HEK293 (cell line): Measurements from ENCODE around the gene STX5.

ENCODE experiments used
- CTCF ChIA-PET: fragments of 350-600 bp; formaldehyde crosslinking; extraction: SDS; loops from one replicate; lab custom pipeline; 2021; ENCODE audit warnings: antibody characterized with exemption; lab: Yijun Ruan, JAX
- POLR2A ChIA-PET: fragments of 300-600 bp; formaldehyde crosslinking; extraction: SDS; loops from one replicate; lab custom pipeline; 2020; ENCODE audit warnings: antibody characterized with exemption, inconsistent platforms; lab: Yijun Ruan, JAX
- H3K27ac ChIP-seq: fragments of 200-500 bp; sonication (Bioruptor generic); 2 replicates; pipeline ENCODE4 v1.5.1; 2014; ENCODE audit warnings: low read depth, low read length, control low read depth, inconsistent platforms; ENCODE audit errors: extremely low read depth
- H3K36me3 ChIP-seq, 2 experiments: fragments of 200-500 bp in 1 of 2; sonication (Bioruptor generic) in 1 of 2; 1 replicate in 1 of 2; 2 replicates in 1 of 2; pipeline ENCODE4 v1.5.1; 2014 to 2017; ENCODE audit warnings: inconsistent platforms in 2 of 2, low read length in 2 of 2; ENCODE audit not compliant: control insufficient read depth in 2 of 2, insufficient read depth in 1 of 2
- H3K4me1 ChIP-seq: fragments of 200-500 bp; sonication (Bioruptor generic); 2 replicates; pipeline ENCODE4 v1.5.1; 2014; ENCODE audit warnings: mild to moderate bottlenecking, low read length, inconsistent platforms; ENCODE audit not compliant: control insufficient read depth, insufficient read depth
- H3K4me3 ChIP-seq: 2 replicates; pipeline ENCODE4 v1.5.1; 2011; ENCODE audit warnings: low read depth, mild to moderate bottlenecking, control low read depth, low read length, moderate library complexity
- H3K9me3 ChIP-seq: fragments of 200-500 bp; sonication (Bioruptor generic); 2 replicates; pipeline ENCODE4 v1.5.1; 2014; ENCODE audit warnings: low read depth, low read length, inconsistent platforms; ENCODE audit not compliant: control insufficient read depth, insufficient read depth
- HIC1 ChIP-seq: fragments of 450-650 bp; formaldehyde crosslinking; IDR thresholded peaks from 2 replicates; pipeline ENCODE4 v1.5.1; 2016; ENCODE audit warnings: missing biosample characterization, missing genetic modification characterization
- KLF10 ChIP-seq: fragments of 450-650 bp; IDR thresholded peaks from 2 replicates; pipeline ENCODE4 v1.5.1; 2018; ENCODE audit warnings: missing biosample characterization, mild to moderate bottlenecking, missing genetic modification characterization
- MZF1 ChIP-seq: fragments of 450-650 bp; formaldehyde crosslinking; IDR thresholded peaks from 2 replicates; pipeline ENCODE4 v1.5.1; 2017; ENCODE audit warnings: missing biosample characterization, missing genetic modification characterization, borderline replicate concordance
- YY2 ChIP-seq: fragments of 450-650 bp; formaldehyde crosslinking; IDR thresholded peaks from 2 replicates; pipeline ENCODE4 v1.5.1; 2016; ENCODE audit warnings: missing biosample characterization, missing genetic modification characterization
- ZBTB11 ChIP-seq: fragments of 450-650 bp; formaldehyde crosslinking; conservative IDR thresholded peaks from 2 replicates; pipeline ENCODE4 v1.5.1; 2016; ENCODE audit warnings: low read depth, missing biosample characterization, missing genetic modification characterization
- ZBTB26 ChIP-seq: fragments of 450-650 bp; formaldehyde crosslinking; optimal IDR thresholded peaks from 2 replicates; pipeline ENCODE3; 2016; ENCODE audit warnings: missing biosample characterization, mild to moderate bottlenecking, missing genetic modification characterization
- ZFP3 ChIP-seq: fragments of 450-650 bp; formaldehyde crosslinking; IDR thresholded peaks from 2 replicates; pipeline ENCODE4 v1.5.1; 2016; ENCODE audit warnings: low read depth, missing biosample characterization, missing genetic modification characterization
- ZNF114 ChIP-seq: fragments of 450-650 bp; formaldehyde crosslinking; IDR thresholded peaks from 2 replicates; pipeline ENCODE4 v1.5.0; 2017; ENCODE audit warnings: missing biosample characterization, missing genetic modification characterization
- ZNF132 ChIP-seq: fragments of 450-650 bp; formaldehyde crosslinking; IDR thresholded peaks from 2 replicates; pipeline ENCODE4 v1.5.1; 2017; ENCODE audit warnings: missing biosample characterization, missing genetic modification characterization, borderline replicate concordance
- ZNF202 ChIP-seq: fragments of 450-650 bp; formaldehyde crosslinking; IDR thresholded peaks from 2 replicates; pipeline ENCODE4 v1.5.1; 2016; ENCODE audit warnings: missing biosample characterization, missing genetic modification characterization, borderline replicate concordance
- ZNF416 ChIP-seq: fragments of 450-650 bp; formaldehyde crosslinking; IDR thresholded peaks from 2 replicates; pipeline ENCODE4 v1.5.1; 2016; ENCODE audit warnings: missing biosample characterization, missing genetic modification characterization
- ZNF501 ChIP-seq: fragments of 450-650 bp; formaldehyde crosslinking; IDR thresholded peaks from 2 replicates; pipeline ENCODE4 v1.5.1; 2016; ENCODE audit warnings: missing biosample characterization, missing genetic modification characterization
- ZNF510 ChIP-seq: fragments of 450-650 bp; formaldehyde crosslinking; IDR thresholded peaks from 2 replicates; pipeline ENCODE4 v1.5.1; 2018; ENCODE audit warnings: mild to moderate bottlenecking, missing genetic modification characterization, missing biosample characterization; ENCODE audit not compliant: insufficient replicate concordance
- ZNF660 ChIP-seq: fragments of 450-650 bp; IDR thresholded peaks from 2 replicates; pipeline ENCODE4 v1.5.1; 2018; ENCODE audit warnings: missing biosample characterization, mild to moderate bottlenecking, missing genetic modification characterization
- ZNF76 ChIP-seq: fragments of 450-650 bp; formaldehyde crosslinking; IDR thresholded peaks from 2 replicates; pipeline ENCODE4; 2016; ENCODE audit warnings: low read depth, missing biosample characterization, missing genetic modification characterization, borderline replicate concordance
- ZNF791 ChIP-seq: fragments of 450-650 bp; formaldehyde crosslinking; IDR thresholded peaks from 2 replicates; pipeline ENCODE4 v1.5.1; 2016; ENCODE audit warnings: missing biosample characterization, missing genetic modification characterization
- ZSCAN23 ChIP-seq: fragments of 450-650 bp; formaldehyde crosslinking; IDR thresholded peaks from 2 replicates; pipeline ENCODE4 v1.5.1; 2016; ENCODE audit warnings: missing biosample characterization, missing genetic modification characterization
- ZXDB ChIP-seq: fragments of 450-650 bp; formaldehyde crosslinking; IDR thresholded peaks from 2 replicates; pipeline ENCODE4 v1.5.1; 2016; ENCODE audit warnings: missing biosample characterization, missing genetic modification characterization
- TF ChIP-seq, protein P1 (sequence below): fragments of 450-650 bp; formaldehyde crosslinking; IDR thresholded peaks from 2 replicates; pipeline ENCODE4 v1.5.1; 2016; ENCODE audit warnings: missing biosample characterization, missing genetic modification characterization

The STX5 gene

GRCh38 chr11:62816557-62816956, 15.3 kb downstream of the STX5 start (continued):
- no peak for TF ChIP-seq ZNF76

- H3K36me3 ChIP-seq: peaks cover 10 to 26% of the 10 kb centered on the region in 2 experiments; a peak in 2 of 3 replicates
- no peaks in the 10 kb centered on the region for H3K4me1 ChIP-seq
- ChIA-PET POLR2A (interaction anchor here (0.6 to 2.9 kb wide), 6 partner anchors 10 to 30 kb away, joined by 3 to 14 read pairs (median 4); partner anchors contain the start of genes STX5, TEX54 and TMEM179B), CTCF (interaction anchor here (0.6 to 0.8 kb wide), 5 partner anchors 21 to 1051 kb away, joined by 3 to 5 read pairs (median 4); no protein-coding TSS in a partner anchor)
- no peaks in the 10 kb centered on the region for H3K9me3 ChIP-seq
- H3K27ac ChIP-seq: no peak overlapping the region
- TF ChIP-seq ZNF114 (tag by site-specific recombination) (no peak), MZF1 (tag by site-specific recombination) (no peak), ZXDB (tag by site-specific recombination) (no peak), ZBTB26 (tag by site-specific recombination) (no peak), ZBTB11 (no peak), HIC1 (tag by site-specific recombination) (no peak), ZNF202 (tag by site-specific recombination) (no peak), ZNF660 (tag by site-specific recombination) (no peak), ZNF510 (tag by site-specific recombination) (no peak), KLF10 (tag by site-specific recombination) (no peak), ZNF501 (tag by site-specific recombination) (no peak), ZNF132 (tag by site-specific recombination) (no peak), ZSCAN23 (tag by site-specific recombination) (no peak), ZNF416 (tag by site-specific recombination) (no peak), ZNF791 (tag by site-specific recombination) (no peak), ZFP3 (no peak), YY2 (tag by site-specific recombination) (no peak)
- TF ChIP-seq, protein P1, sequence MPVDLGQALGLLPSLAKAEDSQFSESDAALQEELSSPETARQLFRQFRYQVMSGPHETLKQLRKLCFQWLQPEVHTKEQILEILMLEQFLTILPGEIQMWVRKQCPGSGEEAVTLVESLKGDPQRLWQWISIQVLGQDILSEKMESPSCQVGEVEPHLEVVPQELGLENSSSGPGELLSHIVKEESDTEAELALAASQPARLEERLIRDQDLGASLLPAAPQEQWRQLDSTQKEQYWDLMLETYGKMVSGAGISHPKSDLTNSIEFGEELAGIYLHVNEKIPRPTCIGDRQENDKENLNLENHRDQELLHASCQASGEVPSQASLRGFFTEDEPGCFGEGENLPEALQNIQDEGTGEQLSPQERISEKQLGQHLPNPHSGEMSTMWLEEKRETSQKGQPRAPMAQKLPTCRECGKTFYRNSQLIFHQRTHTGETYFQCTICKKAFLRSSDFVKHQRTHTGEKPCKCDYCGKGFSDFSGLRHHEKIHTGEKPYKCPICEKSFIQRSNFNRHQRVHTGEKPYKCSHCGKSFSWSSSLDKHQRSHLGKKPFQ: no peak
- H3K4me3 ChIP-seq: no peak overlapping the region
These were observed 20.2 kb downstream of the STX5 start for GRCh38 chr11:62811659-62812058.
